Ectodermal cell (in vitro differentiated cells): ENCODE results near the gene SUN1.

Experiments
- H3K27ac ChIP-seq: 2 replicates; pipeline ENCODE4 v1.7.0; 2013; ENCODE audit warnings: mild to moderate bottlenecking, low read depth, low read length; ENCODE audit not compliant: insufficient read depth, poor library complexity, severe bottlenecking
- H3K27me3 ChIP-seq: 2 replicates; pipeline ENCODE4 v1.7.0; 2013; ENCODE audit warnings: mild to moderate bottlenecking, low read length; ENCODE audit not compliant: insufficient read depth, control insufficient read depth, poor library complexity, severe bottlenecking
- H3K36me3 ChIP-seq: one replicate; pipeline ENCODE4 v1.7.0; 2013; ENCODE audit warnings: low read length; ENCODE audit not compliant: control insufficient read depth, insufficient read depth
- H3K4me1 ChIP-seq: one replicate; pipeline ENCODE4 v1.7.0; 2013; ENCODE audit warnings: low read length; ENCODE audit not compliant: control insufficient read depth, insufficient read depth
- H3K4me3 ChIP-seq: 2 replicates; pipeline ENCODE4 v1.7.0; 2013; ENCODE audit warnings: low read depth, low read length, control low read depth; ENCODE audit not compliant: insufficient read depth
- H3K9me3 ChIP-seq: 2 replicates; pipeline ENCODE4 v1.7.0; 2013; ENCODE audit warnings: mild to moderate bottlenecking, low read length, moderate library complexity; ENCODE audit not compliant: control insufficient read depth
- WGBS, 2 experiments: methylation state at CpG; one replicate each; pipeline ENCODE4 v1.1.7; 2013; ENCODE audit warnings: missing lambda C conversion rate in 2 of 2; 5-methylcytosine and 5-hydroxymethylcytosine counted together

SUN1 gene

DNA sequence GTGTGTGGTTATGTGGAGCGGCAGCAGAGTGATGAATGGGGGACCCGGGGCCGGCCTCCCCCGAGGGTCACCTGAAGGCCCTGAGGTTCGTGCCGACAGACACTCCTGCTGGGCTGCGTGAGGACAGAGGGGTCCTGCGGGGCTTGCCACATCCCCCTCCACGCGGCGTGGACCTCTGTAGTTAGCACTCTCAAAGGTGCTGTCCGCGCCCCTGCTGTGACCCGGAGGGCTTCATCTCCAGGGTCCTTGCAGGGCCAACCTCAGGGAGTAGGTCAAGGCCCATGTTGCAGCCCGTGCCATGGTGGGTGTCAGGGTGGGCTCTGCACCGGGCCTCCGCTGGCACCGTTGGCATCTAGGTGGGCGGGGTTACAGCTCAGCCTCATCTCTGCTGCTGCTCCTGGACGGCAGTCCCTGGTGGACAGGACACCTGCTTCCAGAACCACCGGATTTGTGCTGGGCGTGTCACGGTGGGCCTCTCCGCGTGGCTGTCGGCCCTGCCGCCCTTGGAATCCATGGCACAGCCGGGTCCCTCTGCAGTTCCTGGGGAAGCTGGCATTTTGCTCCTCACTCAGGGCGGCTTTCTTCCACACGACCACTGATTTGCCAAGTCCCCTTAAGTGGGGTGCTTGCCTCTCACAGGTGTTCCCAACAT, 24.3 kb downstream of the SUN1 start:
- 94% methylated on average over 30 of the region's 30 CpGs for WGBS, 2 experiments
- Histone ChIP-seq H3K27me3 (no peaks in the 10 kb centered on the region), H3K4me1 (no peaks in the 10 kb centered on the region), H3K27ac (no peak overlapping the region), H3K9me3 (no peaks in the 10 kb centered on the region), H3K4me3 (no peak overlapping the region), H3K36me3 (peaks cover 55% of the 10 kb centered on the region)

DNA sequence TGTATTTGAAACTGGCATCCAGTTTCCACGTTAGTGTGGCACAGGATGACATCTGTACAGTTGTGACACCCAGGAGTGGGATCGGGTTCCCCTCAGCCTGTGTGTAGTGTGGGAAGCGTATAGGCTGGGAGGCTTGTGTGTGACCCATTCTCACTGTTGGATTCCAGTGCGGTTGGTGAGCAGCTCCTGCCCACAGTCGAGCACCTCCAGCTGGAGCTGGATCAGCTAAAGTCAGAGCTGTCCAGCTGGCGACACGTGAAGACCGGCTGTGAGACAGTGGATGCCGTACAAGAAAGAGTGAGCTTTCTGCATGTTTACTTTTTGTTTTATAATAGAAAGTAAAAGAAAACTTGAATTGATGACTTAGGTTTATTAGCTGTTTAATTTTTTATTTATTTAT, 25.4 kb downstream of the SUN1 start:
- Histone ChIP-seq H3K4me3 (no peak overlapping the region), H3K27ac (no peak overlapping the region), H3K9me3 (no peaks in the 10 kb centered on the region), H3K4me1 (no peaks in the 10 kb centered on the region), H3K36me3 (peaks cover 61% of the 10 kb centered on the region), H3K27me3 (no peaks in the 10 kb centered on the region)
- 96 to 97% methylated on average over 9 of the region's 9 CpGs for WGBS, 2 experiments

DNA sequence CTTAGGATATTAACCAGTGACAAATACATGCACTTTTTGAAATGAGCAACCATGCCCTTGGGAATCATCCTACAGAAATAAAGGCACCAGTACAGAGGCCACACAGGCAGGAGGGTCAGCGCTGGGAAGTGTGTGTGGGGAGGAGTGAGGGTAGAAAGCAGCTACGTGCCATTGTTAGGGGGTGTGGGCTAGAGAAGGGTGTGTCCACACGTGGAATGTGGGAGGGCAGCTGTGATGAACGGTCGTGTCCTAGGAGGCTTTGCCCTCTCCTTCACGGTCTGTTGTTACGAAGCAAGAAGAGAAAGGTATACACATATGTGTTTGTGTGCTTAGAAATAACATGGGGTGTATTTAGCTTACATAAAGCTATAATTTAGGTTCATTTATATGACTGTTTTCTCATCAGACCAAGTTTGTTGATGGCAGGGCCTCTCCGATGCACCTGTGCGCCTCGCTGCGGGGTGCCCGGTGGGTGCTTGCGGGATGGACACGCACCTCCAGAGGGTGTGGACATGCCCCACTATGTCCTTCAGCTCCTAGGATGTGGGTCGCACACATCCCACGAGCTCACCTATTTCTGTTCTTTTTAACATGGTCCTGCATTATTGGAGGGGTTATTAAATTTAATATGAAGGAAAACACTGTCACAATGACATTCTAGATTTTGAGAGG, 27.2 kb downstream of the SUN1 start:
- H3K36me3 ChIP-seq = peaks cover 47% of the 10 kb centered on the region
- no peak overlapping the region for H3K4me3 ChIP-seq
- no peaks in the 10 kb centered on the region for H3K9me3 ChIP-seq
- H3K27me3 ChIP-seq = no peaks in the 10 kb centered on the region
- no peak overlapping the region for H3K27ac ChIP-seq
- H3K4me1 ChIP-seq = no peaks in the 10 kb centered on the region
- WGBS, 2 experiments = 89 to 93% methylated on average over 16 of the region's 16 CpGs

DNA sequence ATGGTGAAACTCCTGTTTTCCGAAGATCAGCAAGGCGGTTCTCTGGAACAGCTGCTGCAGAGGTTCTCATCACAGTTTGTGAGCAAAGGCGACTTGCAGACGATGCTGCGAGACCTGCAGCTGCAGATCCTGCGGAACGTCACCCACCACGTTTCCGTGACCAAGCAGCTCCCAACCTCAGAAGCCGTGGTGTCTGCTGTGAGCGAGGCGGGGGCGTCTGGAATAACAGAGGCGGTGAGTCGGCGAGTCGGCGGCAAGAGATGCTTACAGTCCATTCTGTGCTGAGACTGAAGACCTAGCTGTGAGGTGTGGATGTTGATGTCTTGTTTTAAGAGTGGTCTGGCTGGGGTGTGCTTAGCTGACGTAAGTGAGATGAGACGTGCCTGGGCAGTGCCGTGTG, 27.9 kb downstream of the SUN1 start:
- H3K27ac ChIP-seq = no peak overlapping the region
- no peaks in the 10 kb centered on the region for H3K9me3 ChIP-seq
- H3K27me3 ChIP-seq = no peaks in the 10 kb centered on the region
- H3K4me3 ChIP-seq = no peak overlapping the region
- no peaks in the 10 kb centered on the region for H3K4me1 ChIP-seq
- H3K36me3 ChIP-seq = peaks cover 48% of the 10 kb centered on the region
- WGBS, 2 experiments = 94 to 95% methylated on average over 21 of the region's 21 CpGs

DNA sequence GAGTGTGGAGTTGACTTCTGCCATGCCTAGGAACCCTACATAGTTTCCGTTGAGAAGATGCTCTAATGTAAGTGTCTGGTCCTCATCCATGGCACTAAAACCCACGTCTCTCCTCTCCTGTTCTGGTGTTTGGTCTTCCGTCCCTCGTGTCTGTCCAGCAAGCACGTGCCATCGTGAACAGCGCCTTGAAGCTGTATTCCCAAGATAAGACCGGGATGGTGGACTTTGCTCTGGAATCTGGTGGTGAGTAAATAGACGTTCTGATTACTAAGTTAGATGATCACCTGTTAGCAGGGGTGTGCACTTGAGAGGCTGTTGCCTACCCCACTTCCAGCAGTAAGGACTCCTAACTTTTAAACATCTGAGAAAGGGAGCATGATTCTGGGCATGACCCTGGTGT, 28.9 kb downstream of the SUN1 start:
- H3K27me3 ChIP-seq = no peaks in the 10 kb centered on the region
- no peak overlapping the region for H3K4me3 ChIP-seq
- H3K4me1 ChIP-seq = no peaks in the 10 kb centered on the region
- peaks cover 58% of the 10 kb centered on the region for H3K36me3 ChIP-seq
- 94 to 96% methylated on average over 9 of the region's 9 CpGs for WGBS, 2 experiments
- no peak overlapping the region for H3K27ac ChIP-seq
- no peaks in the 10 kb centered on the region for H3K9me3 ChIP-seq

DNA sequence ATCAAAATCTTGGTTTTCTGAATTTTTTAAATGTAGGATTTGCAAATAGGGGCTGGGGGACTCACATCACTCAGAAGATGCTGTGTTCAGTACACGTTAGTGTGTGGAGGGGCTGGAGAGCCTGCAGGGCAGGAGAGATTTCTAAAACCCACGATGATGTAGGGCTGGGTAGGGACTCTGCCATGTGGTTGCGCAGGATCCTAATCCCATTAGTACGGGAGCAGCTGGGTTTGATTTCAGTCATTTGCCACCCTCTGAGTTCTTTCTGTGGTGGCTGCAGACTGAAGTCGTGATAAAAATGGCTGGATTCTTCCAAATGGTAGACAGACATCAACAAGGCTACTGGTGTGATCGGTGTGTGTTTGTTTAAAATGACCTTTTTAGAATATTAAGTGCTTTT, 29.9 kb downstream of the SUN1 start:
- Histone ChIP-seq H3K4me1 (no peaks in the 10 kb centered on the region), H3K4me3 (no peak overlapping the region), H3K27ac (no peak overlapping the region), H3K27me3 (no peaks in the 10 kb centered on the region), H3K36me3 (peaks cover 54% of the 10 kb centered on the region), H3K9me3 (no peaks in the 10 kb centered on the region)
- 89 to 92% methylated on average over 6 of the region's 6 CpGs for WGBS, 2 experiments

DNA sequence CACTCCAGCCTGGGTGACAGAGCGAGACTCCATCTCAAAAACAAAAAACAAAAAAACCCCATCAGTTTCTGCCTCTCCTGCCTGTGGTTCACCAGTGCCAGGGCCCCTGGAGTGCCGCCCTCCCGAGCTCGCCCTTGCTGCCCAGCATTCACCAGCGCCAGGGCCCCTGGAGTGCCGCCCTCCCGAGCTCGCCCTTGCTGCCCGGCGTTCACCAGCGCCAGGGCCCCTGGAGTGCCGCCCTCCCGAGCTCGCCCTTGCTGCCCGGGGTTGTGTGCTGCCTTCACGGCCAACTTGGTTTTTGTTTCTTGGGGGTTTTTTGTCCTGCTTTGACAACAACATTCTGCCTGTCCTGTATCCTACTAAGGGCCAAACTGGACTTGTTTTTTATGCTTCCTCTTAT, 30.8 kb downstream of the SUN1 start:
- Histone ChIP-seq H3K27ac (no peak overlapping the region), H3K36me3 (peaks cover 60% of the 10 kb centered on the region)
- WGBS, 2 experiments = 84 to 91% methylated on average over 16 of the region's 16 CpGs

DNA sequence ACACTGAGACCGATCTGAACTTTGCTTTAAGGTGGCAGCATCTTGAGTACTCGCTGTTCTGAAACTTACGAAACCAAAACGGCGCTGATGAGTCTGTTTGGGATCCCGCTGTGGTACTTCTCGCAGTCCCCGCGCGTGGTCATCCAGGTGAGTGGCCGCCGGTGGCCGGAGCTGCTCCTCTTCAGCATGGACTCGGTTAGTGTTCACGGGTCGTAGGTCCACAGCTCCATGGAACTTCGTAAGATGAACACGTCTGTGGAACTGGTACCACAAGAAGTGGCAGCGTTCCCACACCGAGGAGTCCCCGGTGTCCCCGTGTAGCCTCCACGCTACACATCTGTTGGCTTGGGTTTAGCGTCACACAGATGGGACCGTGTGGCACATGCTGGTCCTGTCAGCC, 33.6 kb downstream of the SUN1 start:
- no peaks in the 10 kb centered on the region for H3K4me1 ChIP-seq
- no peaks in the 10 kb centered on the region for H3K9me3 ChIP-seq
- WGBS, 2 experiments = 97% methylated on average over 25 of the region's 25 CpGs
- H3K27ac ChIP-seq = no peak overlapping the region
- H3K36me3 ChIP-seq = peaks cover 53% of the 10 kb centered on the region
- H3K4me3 ChIP-seq = no peak overlapping the region
- no peaks in the 10 kb centered on the region for H3K27me3 ChIP-seq

More for the DNA sequence above, 30.8 kb downstream of the SUN1 start:
- Histone ChIP-seq H3K27me3 (no peaks in the 10 kb centered on the region), H3K9me3 (no peaks in the 10 kb centered on the region), H3K4me1 (no peaks in the 10 kb centered on the region), H3K4me3 (no peak overlapping the region)

DNA sequence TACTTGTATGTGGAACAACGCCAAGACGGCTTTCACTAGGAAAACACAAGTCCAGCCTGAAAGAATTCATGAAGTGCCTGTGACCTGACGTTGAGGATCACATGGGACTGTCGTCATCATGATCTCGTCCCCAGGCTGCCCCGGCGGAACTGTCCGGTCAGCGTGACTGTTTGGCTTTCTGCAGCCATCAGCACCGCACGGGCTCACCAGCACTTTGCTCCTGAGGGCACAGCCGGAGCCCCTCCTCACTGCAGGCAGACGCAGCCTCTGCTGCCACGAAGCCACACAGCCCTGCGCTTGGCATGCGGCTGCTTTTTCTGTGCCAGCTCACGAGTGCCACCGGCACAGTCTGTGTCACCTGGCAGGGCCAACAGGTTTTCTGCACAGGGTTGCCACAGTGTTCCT, 34.7 kb downstream of the SUN1 start:
- H3K36me3 ChIP-seq = peaks cover 45% of the 10 kb centered on the region
- H3K27ac ChIP-seq = no peak overlapping the region
- no peak overlapping the region for H3K4me3 ChIP-seq
- no peaks in the 10 kb centered on the region for H3K4me1 ChIP-seq
- no peaks in the 10 kb centered on the region for H3K27me3 ChIP-seq
- H3K9me3 ChIP-seq = no peaks in the 10 kb centered on the region
- WGBS, 2 experiments = 97% methylated on average over 18 of the region's 18 CpGs

DNA sequence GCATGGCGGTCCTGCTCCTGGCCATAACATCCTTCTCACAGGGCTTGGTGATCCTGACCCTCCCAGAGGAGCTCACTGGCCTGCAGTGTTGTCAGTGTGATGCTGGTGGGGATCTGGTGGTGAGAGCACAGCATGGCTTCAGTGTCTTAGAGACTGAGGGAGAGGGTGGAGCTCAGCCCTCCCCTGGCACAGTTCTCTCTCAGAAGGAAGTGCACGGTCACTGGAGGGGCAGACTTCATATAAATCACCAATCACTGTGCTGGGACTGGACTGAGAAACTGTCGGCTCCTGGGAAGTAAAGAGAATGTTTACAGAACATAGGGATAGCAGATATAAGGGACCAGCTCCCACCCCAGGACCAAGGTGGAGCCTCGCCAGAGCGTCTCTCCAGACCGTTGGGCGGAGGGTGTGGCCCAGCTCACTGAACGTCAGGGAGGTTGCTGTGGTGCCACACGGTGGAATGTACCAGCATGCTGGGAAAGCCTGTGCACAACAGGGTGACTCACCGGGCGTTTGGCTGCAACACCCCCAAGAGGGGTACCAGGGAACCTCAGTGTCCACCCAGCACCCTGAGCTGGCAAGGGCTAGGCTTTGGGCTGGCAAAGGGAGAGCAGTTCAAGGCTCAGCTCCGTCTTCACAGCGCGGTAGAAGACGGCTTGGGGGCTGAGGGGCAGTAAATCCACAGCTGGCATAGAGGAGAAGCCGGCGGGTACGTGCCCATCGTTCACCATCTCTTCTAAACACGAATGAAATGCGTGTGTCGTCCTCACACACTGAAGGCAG, 35.3 kb downstream of the SUN1 start:
- peaks cover 44% of the 10 kb centered on the region for H3K36me3 ChIP-seq
- H3K9me3 ChIP-seq = no peaks in the 10 kb centered on the region
- WGBS, 2 experiments = 95 to 96% methylated on average over 22 of the region's 22 CpGs
- no peaks in the 10 kb centered on the region for H3K4me1 ChIP-seq
- no peak overlapping the region for H3K4me3 ChIP-seq
- H3K27ac ChIP-seq = no peak overlapping the region
- no peaks in the 10 kb centered on the region for H3K27me3 ChIP-seq
